C4-2B (cell line): Measurements from ENCODE around the gene CHM.

Source experiments
- ZFX ChIP-seq: fragments of 450-650 bp; IDR thresholded peaks from 2 replicates; pipeline ENCODE4 v1.6.1; 2017
- TF ChIP-seq, protein P1 (sequence below): fragments of 450-650 bp; conservative IDR thresholded peaks from 2 replicates; pipeline ENCODE4 v1.5.1; 2017; ENCODE audit warnings: mild to moderate bottlenecking

DNA sequence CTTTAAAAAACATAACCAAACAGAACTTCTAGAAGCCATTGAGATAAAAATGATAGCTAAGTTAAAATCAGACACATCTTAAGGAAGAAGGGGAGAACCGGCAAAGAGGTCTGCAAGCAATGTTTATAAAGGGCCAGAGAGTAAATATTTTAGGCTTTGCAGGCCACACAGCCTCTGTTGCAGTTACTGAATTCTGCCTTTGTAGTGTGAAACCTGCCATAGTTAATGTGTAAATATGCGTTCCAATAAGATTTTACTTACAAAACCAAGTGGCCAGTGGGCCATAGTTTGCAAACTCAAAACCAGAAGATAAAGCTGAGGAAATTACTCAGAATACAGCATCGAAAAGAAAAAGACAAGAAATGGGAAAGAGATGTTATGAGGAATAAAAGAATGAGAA lies 33.6 kb downstream of the CHM start:
- TF ChIP-seq, protein P1, sequence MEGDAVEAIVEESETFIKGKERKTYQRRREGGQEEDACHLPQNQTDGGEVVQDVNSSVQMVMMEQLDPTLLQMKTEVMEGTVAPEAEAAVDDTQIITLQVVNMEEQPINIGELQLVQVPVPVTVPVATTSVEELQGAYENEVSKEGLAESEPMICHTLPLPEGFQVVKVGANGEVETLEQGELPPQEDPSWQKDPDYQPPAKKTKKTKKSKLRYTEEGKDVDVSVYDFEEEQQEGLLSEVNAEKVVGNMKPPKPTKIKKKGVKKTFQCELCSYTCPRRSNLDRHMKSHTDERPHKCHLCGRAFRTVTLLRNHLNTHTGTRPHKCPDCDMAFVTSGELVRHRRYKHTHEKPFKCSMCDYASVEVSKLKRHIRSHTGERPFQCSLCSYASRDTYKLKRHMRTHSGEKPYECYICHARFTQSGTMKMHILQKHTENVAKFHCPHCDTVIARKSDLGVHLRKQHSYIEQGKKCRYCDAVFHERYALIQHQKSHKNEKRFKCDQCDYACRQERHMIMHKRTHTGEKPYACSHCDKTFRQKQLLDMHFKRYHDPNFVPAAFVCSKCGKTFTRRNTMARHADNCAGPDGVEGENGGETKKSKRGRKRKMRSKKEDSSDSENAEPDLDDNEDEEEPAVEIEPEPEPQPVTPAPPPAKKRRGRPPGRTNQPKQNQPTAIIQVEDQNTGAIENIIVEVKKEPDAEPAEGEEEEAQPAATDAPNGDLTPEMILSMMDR: no peak
- TF ChIP-seq ZFX: no peak
